GM20431 (cell line): ENCODE data around the gene MOAP1.
"Not testable (repeated sequence)": the region's sequence is repeated elsewhere in the genome, so short reads cannot be mapped to it uniquely, and the experiment has no call there.

Experiments used
- in situ Hi-C: fragments of 300-500 bp; cut with MseI, MboI; formaldehyde crosslinking; loops from one replicate; pipeline ENCODE4 v1.15.0; 2020; ENCODE audit warnings: low sequenced_read_pairs; ENCODE audit not compliant: unreplicated experiment

MOAP1 gene

GRCh38 chr14:93186956-93187355 is 2.3 kb upstream of the MOAP1 start:
- in situ Hi-C loops: no loop called here

GRCh38 chr14:93186466-93186865 is 1.8 kb upstream of the MOAP1 start:
- in situ Hi-C loops: no loop called here

- in situ Hi-C loops: no loop called here
These were observed 638 bp upstream of the MOAP1 start for GRCh38 chr14:93185349-93185720.

GRCh38 chr14:93183596-93184317 is 940 bp downstream of the MOAP1 start:
- in situ Hi-C loops: no loop called here

DNA sequence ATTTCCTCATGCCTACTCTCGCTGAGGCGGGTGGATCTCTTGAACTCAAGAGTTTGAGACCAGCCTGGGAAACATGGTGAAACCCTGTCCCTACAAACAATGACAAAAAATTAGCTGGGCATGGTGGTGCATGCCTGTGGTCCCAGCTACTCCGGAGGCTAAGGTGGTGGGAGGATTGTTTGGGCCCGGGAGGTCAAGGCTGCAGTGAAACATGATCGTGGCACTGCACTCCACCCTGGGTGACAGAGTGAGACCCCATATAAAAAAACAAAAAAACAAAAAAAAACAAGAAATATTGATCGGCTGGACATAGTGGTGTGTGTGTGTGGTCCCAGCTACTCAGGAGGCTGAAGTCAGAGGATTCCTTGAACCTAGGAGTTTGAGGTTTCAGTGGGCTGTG is 9.2 kb downstream of the MOAP1 start:
- in situ Hi-C loops: no loop called here

- in situ Hi-C loops: not testable (repeated sequence)
These were observed 10.0 kb downstream of the MOAP1 start for GRCh38 chr14:93174731-93175130.

GRCh38 chr14:93173943-93174395 is 10.7 kb downstream of the MOAP1 start:
- in situ Hi-C loops: no loop called here

GRCh38 chr14:93171376-93171775 is 13.3 kb downstream of the MOAP1 start:
- in situ Hi-C loops: no loop called here

GRCh38 chr14:93170141-93170540 is 14.6 kb downstream of the MOAP1 start:
- in situ Hi-C loops: not testable (repeated sequence)

GRCh38 chr14:93169619-93170018 is 15.1 kb downstream of the MOAP1 start:
- in situ Hi-C loops: not testable (repeated sequence)

GRCh38 chr14:93168610-93169009 is 16.1 kb downstream of the MOAP1 start:
- in situ Hi-C loops: not testable (repeated sequence)

GRCh38 chr14:93165271-93166265 is 19.1 kb downstream of the MOAP1 start:
- in situ Hi-C loops: not testable (repeated sequence)

DNA sequence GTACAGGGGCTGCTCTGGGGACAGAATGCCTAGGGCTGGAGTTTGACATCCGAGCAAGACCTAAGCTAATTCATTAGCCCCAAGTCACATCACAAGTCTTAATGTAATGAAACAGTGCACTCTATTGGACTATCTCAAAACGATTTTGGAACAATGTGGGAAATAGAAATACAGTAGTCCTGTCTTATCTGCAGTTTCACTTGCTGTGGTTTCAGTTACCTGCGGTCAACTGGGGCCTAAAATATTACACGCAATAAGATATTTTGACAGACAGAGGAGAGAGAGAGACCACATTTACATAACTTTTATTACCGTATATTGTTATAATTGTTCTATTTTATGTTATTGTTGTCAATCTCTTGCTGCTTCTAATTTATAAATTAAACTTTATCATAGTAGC is 21.1 kb downstream of the MOAP1 start:
- in situ Hi-C loops: no loop called here

DNA sequence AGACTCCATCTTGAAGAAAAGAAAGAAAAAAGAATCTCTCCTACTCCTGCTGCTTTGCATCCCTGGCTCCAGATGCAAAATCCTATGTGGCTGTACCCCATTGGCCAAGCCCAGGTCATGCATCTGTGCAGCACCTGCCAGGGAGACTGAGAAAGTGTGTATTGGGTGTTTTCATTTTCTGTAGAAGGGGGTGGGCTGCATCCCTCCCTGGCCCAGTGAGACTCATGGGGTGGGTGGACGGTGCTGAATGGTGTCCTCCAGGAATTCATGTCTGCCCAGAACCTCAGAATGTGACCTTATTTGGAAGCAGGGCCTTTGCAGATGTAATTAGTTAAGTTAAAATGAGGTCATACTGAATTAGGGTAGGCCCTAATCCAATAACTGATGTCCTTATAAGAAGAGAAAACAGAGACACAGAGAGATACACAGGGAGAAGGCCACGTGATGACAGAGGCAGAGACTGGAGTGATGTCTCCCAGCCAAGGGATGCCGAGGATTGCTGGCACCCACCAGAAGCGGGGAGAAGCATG is 23.2 kb downstream of the MOAP1 start:
- in situ Hi-C loops: no loop called here

DNA sequence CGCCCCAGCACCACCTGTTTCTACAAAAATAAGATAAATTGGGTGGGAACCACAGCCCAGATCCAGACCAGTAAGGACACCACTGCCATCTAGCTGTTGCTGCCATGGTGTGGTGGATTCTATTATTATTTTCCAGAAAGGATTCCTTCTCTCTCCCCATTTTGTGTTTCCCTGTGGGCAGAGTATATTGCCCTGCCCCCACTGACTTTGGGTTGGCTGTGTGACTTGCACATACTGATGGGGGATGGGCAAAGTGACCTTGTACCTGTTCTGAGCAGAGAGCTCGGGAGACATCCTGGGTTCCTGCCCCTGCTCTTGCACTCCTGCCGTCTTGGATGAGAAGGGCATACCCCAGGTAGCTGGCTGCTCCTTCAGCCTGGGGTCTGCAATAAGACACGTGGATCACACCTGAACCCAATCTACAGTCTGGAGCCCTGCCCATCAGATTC is 24.3 kb downstream of the MOAP1 start:
- in situ Hi-C loops: no loop called here

DNA sequence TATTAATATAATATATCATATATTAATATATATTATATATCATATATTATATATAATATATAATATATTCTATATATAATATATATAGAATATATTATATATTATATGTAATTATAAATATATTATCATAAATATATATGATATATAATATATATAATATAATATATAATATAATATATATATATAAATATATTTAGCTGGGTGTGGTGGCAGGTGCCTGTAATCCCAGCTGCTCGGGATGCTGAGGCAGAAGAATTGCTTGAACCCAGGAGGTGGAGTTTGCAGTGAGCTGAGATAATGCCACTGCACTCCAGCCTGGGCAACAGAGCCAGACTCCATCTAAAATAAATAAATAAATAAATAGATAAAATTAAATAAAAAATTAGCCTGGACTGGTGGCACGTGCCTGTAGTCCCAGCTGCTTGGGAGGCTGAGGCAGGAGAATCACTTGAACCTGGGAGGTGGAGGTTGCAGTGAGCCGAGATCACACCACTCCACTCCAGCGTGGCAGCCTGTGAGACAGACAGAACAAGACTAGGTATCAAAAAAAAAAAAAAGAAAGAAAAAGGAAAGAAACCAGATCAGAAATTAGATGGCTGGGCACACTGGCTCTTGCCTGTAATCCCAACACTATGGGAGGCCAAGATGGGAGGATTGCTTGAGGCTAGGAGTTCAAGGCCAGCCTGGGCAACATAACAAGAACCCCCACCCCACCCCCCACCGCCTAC is 24.9 kb downstream of the MOAP1 start:
- in situ Hi-C loops: not testable (repeated sequence)

- in situ Hi-C loops: not testable (repeated sequence)
These were observed 26.3 kb downstream of the MOAP1 start for GRCh38 chr14:93158349-93158748.

DNA sequence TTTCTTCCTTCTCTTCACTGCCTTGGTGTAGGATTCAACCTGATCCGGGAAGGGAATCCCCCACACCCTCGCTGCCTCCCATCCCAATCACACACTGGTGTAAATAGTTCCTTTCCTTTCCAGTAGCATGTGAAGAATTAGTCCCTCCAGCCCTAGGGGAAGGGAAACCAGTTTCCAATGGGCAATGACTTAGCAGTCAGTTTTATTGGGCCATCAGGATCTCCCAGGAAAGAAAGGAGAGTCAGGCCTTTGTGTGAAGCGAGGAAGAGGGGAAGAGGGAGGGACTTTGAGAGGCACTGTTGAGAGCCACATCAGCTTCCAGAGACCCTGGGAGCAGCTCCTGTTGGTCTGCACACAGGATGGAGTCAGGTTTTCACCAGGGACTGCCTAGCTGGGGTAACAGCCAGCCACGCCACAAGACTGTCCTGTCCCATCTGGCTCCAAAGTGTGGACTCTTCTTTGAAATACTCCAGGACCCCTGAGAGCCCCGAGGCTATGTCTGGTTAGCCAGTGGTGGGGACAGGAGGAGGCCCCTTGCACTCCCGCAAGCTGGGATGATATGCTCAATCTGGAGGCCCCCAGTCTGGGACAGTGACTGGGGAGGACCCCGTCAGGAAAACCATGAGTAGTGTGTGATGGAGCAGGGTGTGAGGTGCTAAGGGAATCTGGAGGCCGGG is 27.9 kb downstream of the MOAP1 start:
- in situ Hi-C loops: no loop called here

DNA sequence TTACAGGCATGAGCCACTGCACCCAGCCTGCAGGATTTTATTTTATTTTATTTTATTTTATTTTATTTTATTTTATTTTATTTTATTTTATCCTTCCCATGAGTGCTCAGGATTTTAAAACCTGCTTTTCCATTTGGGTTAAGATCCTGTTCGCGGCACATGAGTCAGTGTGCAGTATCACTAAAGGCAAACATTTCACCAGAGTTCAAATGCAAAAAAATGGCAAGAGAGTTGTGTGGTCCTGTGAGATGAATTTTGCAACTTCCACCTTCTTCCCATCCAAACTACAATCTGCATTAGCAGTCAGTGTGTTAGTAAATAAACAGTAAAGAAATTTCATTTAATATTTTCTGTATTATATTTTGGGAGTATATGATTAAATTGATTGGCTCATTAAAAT is 29.0 kb downstream of the MOAP1 start:
- in situ Hi-C loops: no loop called here

DNA sequence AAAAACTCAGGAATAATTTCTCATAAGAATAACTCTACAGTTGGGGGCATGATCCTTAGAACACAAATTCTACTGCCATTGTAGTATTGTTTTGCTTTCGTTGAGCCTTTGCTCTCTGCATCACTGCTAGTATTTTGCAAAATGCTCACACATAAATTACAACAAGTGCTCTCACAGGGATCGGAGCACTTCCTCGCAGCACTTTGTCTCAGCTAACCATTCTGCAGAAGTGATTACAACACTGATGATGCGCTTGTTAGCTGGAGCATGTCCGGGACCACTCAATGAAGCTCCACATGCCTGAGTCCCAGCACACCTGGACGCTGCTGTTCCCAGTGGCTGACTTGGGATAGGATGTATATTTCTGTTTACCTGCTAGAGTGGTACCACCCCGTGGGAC is 31.6 kb downstream of the MOAP1 start:
- in situ Hi-C loops: no loop called here
